Activated naive CD4-positive, alpha-beta T cell treated with anti-CD3 and anti-CD28 coated beads for 36 hours (primary cell): ENCODE data around the gene ADARB1. TPM values are rescaled to one million over a fixed set of nuclear protein-coding genes. Genes with fewer than 3 reads are reported as not detected.

ENCODE experiments used
- CTCF ChIA-PET: fragments of 350-600 bp; sonication (Branson Sonifier 250); formaldehyde crosslinking; loops from one replicate; lab custom pipeline; 2021; ENCODE audit warnings: antibody characterized with exemption; lab: Charles Lee
- DNase-seq: peaks from one replicate; pipeline ENCODE4 v3.0.0-alpha.2; 2020
- H3K27ac Mint-ChIP-seq: one replicate; pipeline ENCODE4 v1.8.0; 2021; ENCODE audit warnings: mild to moderate bottlenecking, mixed read lengths
- H3K27me3 Mint-ChIP-seq: one replicate; pipeline ENCODE4 v1.8.0; 2021; ENCODE audit warnings: low read depth, mixed read lengths
- H3K36me3 Mint-ChIP-seq: one replicate; pipeline ENCODE4 v1.8.0; 2021; ENCODE audit warnings: low read depth, mixed read lengths
- H3K4me1 Mint-ChIP-seq: one replicate; pipeline ENCODE4 v1.8.0; 2021; ENCODE audit warnings: low read depth, mixed read lengths
- H3K4me3 Mint-ChIP-seq: one replicate; pipeline ENCODE4 v1.8.0; 2021; ENCODE audit warnings: mild to moderate bottlenecking, moderate library complexity, mixed read lengths
- H3K9me3 Mint-ChIP-seq: one replicate; pipeline ENCODE4 v1.8.0; 2021; ENCODE audit warnings: mixed read lengths
- intact Hi-C: fragments of 100-400 bp; cut with micrococcal nuclease; formaldehyde crosslinking; loops from one replicate; pipeline ENCODE4 v1.15.1; 2023
- total RNA-seq, 2 experiments: library from RNA; stranded (reverse); gene quantifications; one replicate each; pipeline ENCODE4 v1.2.3, GENCODE V29; 2021

ADARB1 gene
- total RNA-seq, 2 experiments from 2014 or later, result 30.1 to 33.3 TPM

GRCh38 chr21:45264912-45265515 is 190.6 kb downstream of the ADARB1 start:
- no peak overlapping the region for H3K27ac Mint-ChIP-seq
- H3K9me3 Mint-ChIP-seq, result no peaks in the 10 kb centered on the region
- H3K27me3 Mint-ChIP-seq, result no peaks in the 10 kb centered on the region
- no peak overlapping the region for H3K4me3 Mint-ChIP-seq
- peaks cover 15% of the 10 kb centered on the region for H3K4me1 Mint-ChIP-seq
- peaks cover 18% of the 10 kb centered on the region for H3K36me3 Mint-ChIP-seq
- DNase-seq, result no peak
- CTCF ChIA-PET, result no interaction called here
- intact Hi-C loops, result no loop called here

GRCh38 chr21:45265721-45266517 is 191.5 kb downstream of the ADARB1 start:
- intact Hi-C loops, result no loop called here
- no peak overlapping the region for H3K4me3 Mint-ChIP-seq
- H3K4me1 Mint-ChIP-seq, result peaks cover 15% of the 10 kb centered on the region
- peaks cover 18% of the 10 kb centered on the region for H3K36me3 Mint-ChIP-seq
- no peak overlapping the region for H3K27ac Mint-ChIP-seq
- CTCF ChIA-PET, result no interaction called here
- DNase-seq, result no peak
- no peaks in the 10 kb centered on the region for H3K9me3 Mint-ChIP-seq
- H3K27me3 Mint-ChIP-seq, result no peaks in the 10 kb centered on the region

GRCh38 chr21:45266518-45267389 is 192.4 kb downstream of the ADARB1 start:
- CTCF ChIA-PET, result no interaction called here
- Mint-ChIP-seq H3K27ac (peak overlapping the region; percentile 16), H3K9me3 (no peaks in the 10 kb centered on the region), H3K27me3 (no peaks in the 10 kb centered on the region), H3K4me3 (no peak overlapping the region), H3K36me3 (peaks cover 18% of the 10 kb centered on the region), H3K4me1 (peaks cover 15% of the 10 kb centered on the region)
- intact Hi-C loops, result no loop called here
- peak; percentile 40 for DNase-seq

DNA sequence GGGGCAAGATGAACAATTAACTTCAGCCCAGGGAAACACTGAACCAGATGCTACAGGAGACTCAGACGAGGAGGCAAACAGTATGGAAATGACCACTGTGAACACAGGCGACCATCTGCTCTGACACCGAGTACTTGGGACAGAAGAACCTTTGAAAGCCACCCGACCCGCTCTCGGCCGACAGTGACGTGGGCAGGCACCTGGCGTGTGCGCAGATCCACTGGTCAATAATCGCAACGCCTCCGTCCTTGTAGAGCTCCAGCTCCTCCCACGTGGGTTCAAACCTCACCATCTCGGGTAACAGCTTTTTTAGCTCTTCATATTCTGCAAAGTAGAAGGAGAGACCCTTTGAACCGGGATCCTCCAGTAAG is 193.0 kb downstream of the ADARB1 start:
- no peak overlapping the region for H3K4me3 Mint-ChIP-seq
- peaks cover 15% of the 10 kb centered on the region for H3K4me1 Mint-ChIP-seq
- H3K27ac Mint-ChIP-seq, result no peak overlapping the region
- intact Hi-C loops, result no loop called here
- peaks cover 18% of the 10 kb centered on the region for H3K36me3 Mint-ChIP-seq
- no peaks in the 10 kb centered on the region for H3K9me3 Mint-ChIP-seq
- H3K27me3 Mint-ChIP-seq, result no peaks in the 10 kb centered on the region
- CTCF ChIA-PET, result no interaction called here
- no peak for DNase-seq

DNA sequence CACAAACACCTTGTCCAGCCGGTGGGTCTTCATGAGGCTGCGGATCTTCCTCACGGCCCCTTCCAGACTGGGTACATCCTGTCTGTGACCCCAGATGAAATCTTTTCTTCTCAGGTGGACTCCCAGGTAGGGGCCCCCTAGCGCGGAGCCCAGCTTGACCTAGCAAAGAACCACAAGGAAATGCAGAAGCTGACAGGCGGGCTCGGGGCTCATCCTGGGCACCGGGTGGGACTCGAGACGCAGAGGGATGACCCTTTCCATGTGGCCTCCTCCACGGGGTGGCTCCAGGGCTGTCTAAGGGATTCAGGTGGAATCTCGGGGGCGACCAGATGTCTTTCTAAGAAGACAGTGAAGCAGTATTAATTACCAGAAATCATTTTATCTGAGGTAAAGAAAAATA is 195.5 kb downstream of the ADARB1 start:
- no peak for DNase-seq
- H3K4me1 Mint-ChIP-seq, result peaks cover 15% of the 10 kb centered on the region
- intact Hi-C loops, result no loop called here
- no peaks in the 10 kb centered on the region for H3K9me3 Mint-ChIP-seq
- H3K27ac Mint-ChIP-seq, result no peak overlapping the region
- H3K36me3 Mint-ChIP-seq, result peaks cover 18% of the 10 kb centered on the region
- CTCF ChIA-PET, result no interaction called here
- no peaks in the 10 kb centered on the region for H3K27me3 Mint-ChIP-seq
- H3K4me3 Mint-ChIP-seq, result no peak overlapping the region

- Mint-ChIP-seq H3K4me1 (peaks cover 15% of the 10 kb centered on the region), H3K27ac (no peak overlapping the region), H3K36me3 (peaks cover 18% of the 10 kb centered on the region), H3K9me3 (no peaks in the 10 kb centered on the region), H3K4me3 (no peak overlapping the region), H3K27me3 (no peaks in the 10 kb centered on the region)
- intact Hi-C loops, result no loop called here
- CTCF ChIA-PET, result interaction anchor here (1.3 kb wide), 1 partner anchor 20 kb away, joined by 6 read pairs; no protein-coding TSS in a partner anchor
- no peak for DNase-seq
Observed at GRCh38 chr21:45270306-45270821, 196.0 kb downstream of the ADARB1 start.

Other genes starting within 250 kb of the ADARB1 start
- gene PTTG1IP, start 200.9 kb upstream of the ADARB1 start, total RNA-seq, result 10 to 100 TPM; 37.6 to 38.5 TPM
- gene ITGB2, start 153.7 kb upstream of the ADARB1 start, total RNA-seq, result 100 to 1,000 TPM; 182 to 185 TPM
- 10 to 100 TPM; 61.8 to 63.4 TPM for gene SLX9, start 134.6 kb upstream of the ADARB1 start, total RNA-seq
- 10 to 100 TPM; 14.4 to 15.9 TPM for gene POFUT2, start 213.3 kb downstream of the ADARB1 start, total RNA-seq